CD14-positive monocyte (primary cell): ENCODE results near the gene MEIS1. TPM values are rescaled to one million over a fixed set of nuclear protein-coding genes. Genes with fewer than 3 reads are reported as not detected.

ENCODE experiments used
- DNase-seq, 3 donors: peaks; one replicate each; pipeline ENCODE4 v3.0.0-alpha.2; 2011 to 2022
- H2AFZ ChIP-seq: 2 replicates; pipeline ENCODE4 v1.6.0; 2012; ENCODE audit warnings: mild to moderate bottlenecking, low read depth, low read length, inconsistent platforms; ENCODE audit not compliant: insufficient read depth, poor library complexity, severe bottlenecking
- H3K27ac ChIP-seq, 2 donors: 1 replicate in 1 of 2; 2 replicates in 1 of 2; pipeline ENCODE4 v1.5.1; 2012 to 2013; ENCODE audit warnings: low read length in 2 of 2, control low read depth in 1 of 2, inconsistent platforms in 1 of 2, low read depth in 1 of 2, mild to moderate bottlenecking in 1 of 2
- H3K27me3 ChIP-seq, 2 donors: one replicate each; pipeline versions ENCODE4 v1.6.0 to v1.6.1; 2011 to 2013; ENCODE audit warnings: low read length in 2 of 2; ENCODE audit not compliant: control insufficient read depth in 2 of 2, insufficient read depth in 2 of 2
- H3K36me3 ChIP-seq, 2 donors: replicated peaks in 1 of 2; 1 replicate in 1 of 2; 2 replicates in 1 of 2; pipeline versions ENCODE4 v1.5.1 to v1.6.1; 2012 to 2013; ENCODE audit warnings: low read length in 2 of 2, control low read depth in 1 of 2, inconsistent platforms in 1 of 2, mild to moderate bottlenecking in 1 of 2; ENCODE audit not compliant: insufficient read depth in 2 of 2, control insufficient read depth in 1 of 2
- H3K4me1 ChIP-seq, 2 donors: 1 replicate in 1 of 2; 2 replicates in 1 of 2; pipeline versions ENCODE4 v1.5.1 to v1.6.1; 2012 to 2013; ENCODE audit warnings: low read length in 2 of 2, control low read depth in 1 of 2, inconsistent platforms in 1 of 2, mild to moderate bottlenecking in 1 of 2, moderate library complexity in 1 of 2; ENCODE audit not compliant: insufficient read depth in 2 of 2, control insufficient read depth in 1 of 2
- H3K4me2 ChIP-seq: replicated peaks from 2 replicates; pipeline ENCODE3; 2012; ENCODE audit warnings: low read length, moderate library complexity, mild to moderate bottlenecking; ENCODE audit not compliant: poor library complexity, severe bottlenecking; ENCODE audit errors: extremely low read depth
- H3K4me3 ChIP-seq, 3 experiments: fragments of 200-600 bp in 1 of 3; sonication (generic) in 1 of 3; replicated peaks in 1 of 3; 1 replicate in 2 of 3; 2 replicates in 1 of 3; pipeline ENCODE4 v1.5.1; 2011 to 2013; ENCODE audit warnings: low read length in 3 of 3, mild to moderate bottlenecking in 3 of 3, control low read depth in 2 of 3, low read depth in 2 of 3, inconsistent platforms in 1 of 3, moderate library complexity in 1 of 3
- H3K79me2 ChIP-seq: 2 replicates; pipeline ENCODE4 v1.6.0; 2012; ENCODE audit warnings: mild to moderate bottlenecking, control low read depth, inconsistent platforms, low read length, moderate library complexity; ENCODE audit not compliant: insufficient read depth
- H3K9ac ChIP-seq: 2 replicates; pipeline ENCODE4 v1.6.0; 2017; ENCODE audit warnings: low read length, mild to moderate bottlenecking; ENCODE audit not compliant: insufficient read depth, poor library complexity, severe bottlenecking
- H3K9me3 ChIP-seq, 2 donors: replicated peaks in 1 of 2; 1 replicate in 1 of 2; 2 replicates in 1 of 2; pipeline versions ENCODE4 v1.5.1 to v1.6.1; 2012 to 2013; ENCODE audit warnings: low read length in 2 of 2, control low read depth in 1 of 2; ENCODE audit not compliant: control insufficient read depth in 1 of 2, insufficient read depth in 1 of 2
- H4K20me1 ChIP-seq: 2 replicates; pipeline ENCODE4 v1.6.0; 2012; ENCODE audit warnings: mild to moderate bottlenecking, low read length, control low read depth, moderate library complexity; ENCODE audit not compliant: insufficient read depth
- H3K27ac Mint-ChIP-seq, 7 donors: one replicate each; pipeline ENCODE4 v1.8.0; 2020; ENCODE audit warnings: mild to moderate bottlenecking in 7 of 7, mixed read lengths in 7 of 7, moderate library complexity in 6 of 7, inconsistent platforms in 2 of 7
- H3K27me3 Mint-ChIP-seq, 3 donors: one replicate each; pipeline ENCODE4 v1.8.0; 2021 to 2022; ENCODE audit warnings: low read depth in 3 of 3, mild to moderate bottlenecking in 3 of 3, mixed read lengths in 3 of 3, moderate library complexity in 3 of 3, inconsistent platforms in 1 of 3
- H3K36me3 Mint-ChIP-seq, 2 donors: one replicate each; pipeline ENCODE4 v1.8.0; 2020; ENCODE audit warnings: mixed read lengths in 2 of 2, inconsistent platforms in 1 of 2, mild to moderate bottlenecking in 1 of 2
- H3K4me1 Mint-ChIP-seq: one replicate; pipeline ENCODE4 v1.8.0; 2020; ENCODE audit warnings: mild to moderate bottlenecking, mixed read lengths
- H3K4me3 Mint-ChIP-seq, 2 donors: one replicate each; pipeline ENCODE4 v1.8.0; 2020; ENCODE audit warnings: mild to moderate bottlenecking in 2 of 2, mixed read lengths in 2 of 2, moderate library complexity in 1 of 2
- H3K9me3 Mint-ChIP-seq, 7 donors: one replicate each; pipeline ENCODE4 v1.8.0; 2020 to 2022; ENCODE audit warnings: mixed read lengths in 7 of 7, mild to moderate bottlenecking in 6 of 7, moderate library complexity in 6 of 7, inconsistent platforms in 2 of 7
- WGBS: methylation state at CpG from one replicate; pipeline ENCODE4 v1.1.5; 2013; ENCODE audit warnings: missing lambda C conversion rate; ENCODE audit not compliant: insufficient coverage; 5-methylcytosine and 5-hydroxymethylcytosine counted together
- intact Hi-C, 2 donors: fragments of 100-400 bp; cut with micrococcal nuclease; formaldehyde crosslinking; loops; one replicate each; pipeline versions ENCODE4 v1.15.0 to v1.15.1; 2023
- polyA plus RNA-seq, 3 donors: library from polyadenylated mRNA; depleted of rRNA in 1 of 3; unstranded in 2 of 3; stranded (reverse) in 1 of 3; fragments of 300-500 nt in 2 of 3; fragments of >200 nt in 1 of 3; fragmentation: Illumina TruSeq in 2 of 3; gene quantifications; 1 replicate in 2 of 3; 2 replicates in 1 of 3; pipeline ENCODE4 v1.2.3, GENCODE V29; 2012 to 2021
- TF ChIP-seq, protein P1 (sequence below): fragments of 200-600 bp; IDR thresholded peaks from one replicate; pipeline ENCODE4 v1.8.0; 2022; ENCODE audit warnings: antibody characterized with exemption, mild to moderate bottlenecking

Gene MEIS1
- polyA plus RNA-seq, 3 donors, result 0.09 to 0.40 TPM; not detected in 1

DNA sequence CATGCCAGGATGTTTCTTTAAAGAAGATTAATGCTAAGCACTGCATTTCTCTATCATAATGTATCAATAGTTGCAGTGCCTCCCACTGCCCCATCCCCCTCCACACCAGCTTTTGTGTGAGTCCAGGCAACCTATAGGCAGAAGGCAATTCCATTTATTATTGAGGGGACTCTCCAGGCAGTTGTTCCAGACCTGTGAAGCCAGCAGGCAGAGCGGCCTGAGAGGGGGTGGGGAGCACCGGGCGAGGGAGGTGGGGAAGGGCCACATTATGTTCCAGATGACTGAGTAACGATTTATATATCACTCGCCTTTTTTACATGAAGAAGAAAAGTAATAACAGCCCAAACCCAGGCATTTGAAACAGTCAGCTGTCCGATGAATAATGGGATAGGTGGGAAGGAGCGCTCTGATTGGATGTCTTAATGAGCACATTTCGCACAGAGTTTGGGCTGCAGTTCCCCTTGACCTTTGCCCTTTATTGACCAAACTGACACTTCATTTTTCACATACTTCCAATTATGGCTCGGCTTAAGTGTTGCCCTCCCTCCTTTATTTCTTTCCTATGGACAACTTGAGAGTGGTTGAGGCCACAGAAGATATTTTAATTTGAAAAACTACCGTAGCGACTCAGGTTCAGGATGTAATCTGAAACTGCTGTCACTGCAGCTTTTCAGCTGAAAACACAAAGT is 34.4 kb downstream of the MEIS1 start:
- TF ChIP-seq, protein P1, sequence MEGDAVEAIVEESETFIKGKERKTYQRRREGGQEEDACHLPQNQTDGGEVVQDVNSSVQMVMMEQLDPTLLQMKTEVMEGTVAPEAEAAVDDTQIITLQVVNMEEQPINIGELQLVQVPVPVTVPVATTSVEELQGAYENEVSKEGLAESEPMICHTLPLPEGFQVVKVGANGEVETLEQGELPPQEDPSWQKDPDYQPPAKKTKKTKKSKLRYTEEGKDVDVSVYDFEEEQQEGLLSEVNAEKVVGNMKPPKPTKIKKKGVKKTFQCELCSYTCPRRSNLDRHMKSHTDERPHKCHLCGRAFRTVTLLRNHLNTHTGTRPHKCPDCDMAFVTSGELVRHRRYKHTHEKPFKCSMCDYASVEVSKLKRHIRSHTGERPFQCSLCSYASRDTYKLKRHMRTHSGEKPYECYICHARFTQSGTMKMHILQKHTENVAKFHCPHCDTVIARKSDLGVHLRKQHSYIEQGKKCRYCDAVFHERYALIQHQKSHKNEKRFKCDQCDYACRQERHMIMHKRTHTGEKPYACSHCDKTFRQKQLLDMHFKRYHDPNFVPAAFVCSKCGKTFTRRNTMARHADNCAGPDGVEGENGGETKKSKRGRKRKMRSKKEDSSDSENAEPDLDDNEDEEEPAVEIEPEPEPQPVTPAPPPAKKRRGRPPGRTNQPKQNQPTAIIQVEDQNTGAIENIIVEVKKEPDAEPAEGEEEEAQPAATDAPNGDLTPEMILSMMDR, result no peak
- Mint-ChIP-seq H3K9me3 (no peaks in the 10 kb centered on the region), H3K27ac (peak overlapping the region in 1 of 7 donors; percentile 14), H3K4me1 (no peaks in the 10 kb centered on the region), H3K36me3 (no peaks in the 10 kb centered on the region), H3K27me3 (no peaks in the 10 kb centered on the region), H3K4me3 (no peak overlapping the region)
- WGBS, result no CpG with 5 or more reads among the region's 11 CpGs
- Histone ChIP-seq H3K4me2 (no peak overlapping the region), H3K36me3 (no peaks in the 10 kb centered on the region), H4K20me1 (no peaks in the 10 kb centered on the region), H3K4me1 (no peaks in the 10 kb centered on the region), H3K9ac (no peak overlapping the region), H3K79me2 (no peaks in the 10 kb centered on the region), H3K27ac (no peak overlapping the region), H3K27me3 (no peaks in the 10 kb centered on the region), H2AFZ (no peak overlapping the region), H3K9me3 (no peaks in the 10 kb centered on the region), H3K4me3 (no peak overlapping the region)
- intact Hi-C loops, result no loop called here
- DNase-seq, result no peak

- peaks cover 2% of the 10 kb centered on the region for H3K4me1 Mint-ChIP-seq
- Histone ChIP-seq H3K4me3 (no peak overlapping the region), H3K4me1 (no peaks in the 10 kb centered on the region), H3K36me3 (no peaks in the 10 kb centered on the region), H3K4me2 (no peak overlapping the region), H3K9ac (no peak overlapping the region), H3K27me3 (no peaks in the 10 kb centered on the region), H3K27ac (no peak overlapping the region), H4K20me1 (no peaks in the 10 kb centered on the region), H3K9me3 (no peaks in the 10 kb centered on the region), H2AFZ (no peak overlapping the region), H3K79me2 (no peaks in the 10 kb centered on the region)
- H3K4me3 Mint-ChIP-seq, result no peak overlapping the region
- no peak overlapping the region for H3K27ac Mint-ChIP-seq
- 0% methylated on average over 1 of the region's 2 CpGs for WGBS
- no peaks in the 10 kb centered on the region for H3K36me3 Mint-ChIP-seq
- TF ChIP-seq, protein P1, result no peak
- intact Hi-C loops, result no loop called here
- DNase-seq, result no peak
- no peaks in the 10 kb centered on the region for H3K9me3 Mint-ChIP-seq
- no peaks in the 10 kb centered on the region for H3K27me3 Mint-ChIP-seq
These were observed 35.3 kb downstream of the MEIS1 start for GRCh38 chr2:66470199-66470598.
